Measurements from ENCODE around the gene PTPRD. TPM values are rescaled to one million over a fixed set of nuclear protein-coding genes. Genes with fewer than 3 reads are reported as not detected.

Gene PTPRD
- polyA plus RNA-seq, 1 donor, result 145 TPM

DNA sequence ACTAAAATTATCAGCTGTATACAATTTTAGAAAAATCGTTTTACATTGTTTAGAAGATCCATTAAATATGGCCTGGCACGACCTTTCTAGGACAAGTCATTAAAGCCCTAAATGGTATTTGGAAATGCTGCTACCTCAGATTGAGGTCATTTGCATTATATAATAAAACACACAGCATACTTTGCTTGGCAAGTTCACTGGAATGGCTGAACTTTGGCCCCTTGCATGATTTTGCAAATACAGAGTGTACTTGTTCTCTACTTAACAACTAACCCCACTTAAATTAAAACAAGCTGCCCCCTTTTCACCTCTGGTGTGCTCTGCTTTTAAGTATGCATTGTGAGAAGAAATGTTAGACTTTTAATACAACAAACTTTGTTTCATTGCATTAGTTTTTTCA, 860.1 kb downstream of the PTPRD start:
- no peak for DNase-seq

DNA sequence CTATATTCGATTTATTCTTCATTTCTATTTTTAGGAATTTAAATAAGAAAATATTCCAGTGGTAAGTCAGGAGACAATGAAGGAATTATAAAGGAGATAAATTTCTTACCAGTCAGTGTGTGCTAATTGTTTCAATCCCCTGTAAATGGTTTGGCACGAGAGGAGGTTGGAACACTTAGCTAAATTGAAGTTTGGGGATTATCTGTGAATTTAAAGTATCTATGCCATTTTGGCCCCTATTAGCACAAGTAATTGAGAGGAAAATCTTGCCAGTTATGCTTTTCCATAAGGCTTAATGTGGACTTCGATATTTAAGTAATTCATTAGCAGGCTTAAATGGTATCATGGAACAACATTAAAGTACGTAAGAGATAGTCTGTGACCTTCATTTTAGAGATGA, 860.8 kb downstream of the PTPRD start:
- DNase-seq, result no peak

DNA sequence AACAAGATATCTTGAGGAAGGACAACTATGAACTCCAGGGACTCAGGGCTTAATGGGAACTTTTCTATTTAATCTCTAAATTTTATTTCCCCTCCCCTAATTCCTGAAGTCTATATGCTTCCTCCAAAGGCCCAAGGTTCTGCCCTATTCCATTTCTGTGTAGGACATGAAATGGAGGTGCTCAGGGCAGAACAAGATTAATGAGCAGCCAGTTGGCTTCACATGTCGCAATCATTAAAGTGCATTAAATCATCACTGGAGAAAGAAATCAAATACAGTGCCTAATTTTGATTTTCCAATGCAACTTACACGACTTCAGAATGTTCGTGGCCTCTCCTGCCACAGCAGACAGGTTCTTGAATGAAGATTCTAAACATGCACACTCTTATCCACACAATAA, 862.1 kb downstream of the PTPRD start:
- no peak for DNase-seq

DNA sequence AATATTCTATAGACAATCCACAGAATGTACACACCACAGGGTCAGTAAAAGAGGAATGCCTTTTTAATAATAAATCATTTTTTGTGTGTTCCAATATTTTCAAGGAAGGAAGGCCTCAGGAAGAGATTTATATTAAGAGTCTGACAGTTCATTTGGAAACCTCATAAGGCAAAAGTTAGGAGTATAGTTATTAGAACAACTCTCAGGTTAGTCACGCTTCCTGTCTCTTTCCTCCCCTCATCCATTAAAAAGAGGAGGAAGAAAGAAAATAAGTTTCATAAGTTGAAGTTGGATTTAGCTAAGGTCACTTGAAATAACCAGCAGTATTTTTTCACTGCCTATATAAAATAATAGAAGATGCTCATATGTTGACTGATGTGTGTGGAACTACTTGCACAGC, 863.2 kb downstream of the PTPRD start:
- DNase-seq, result no peak

DNA sequence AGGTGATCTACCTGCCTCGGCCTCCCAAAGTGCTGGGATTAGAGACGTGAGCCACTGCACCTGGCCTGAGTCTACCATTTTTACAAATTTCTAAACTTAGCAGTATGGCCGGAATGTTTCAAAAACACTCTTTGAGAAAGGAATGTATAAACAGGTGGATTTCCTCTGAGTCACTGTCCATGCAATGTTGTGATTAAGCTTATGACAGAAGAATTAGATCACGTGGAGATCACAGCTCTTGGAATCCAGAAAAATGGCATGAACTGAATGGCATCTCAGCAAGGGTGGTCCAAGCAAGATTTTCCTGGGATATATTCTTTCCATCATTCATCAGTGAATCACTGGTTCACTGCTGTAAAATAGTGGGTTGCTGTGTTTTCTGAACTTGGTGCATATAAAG, 865.0 kb downstream of the PTPRD start:
- DNase-seq, result no peak

DNA sequence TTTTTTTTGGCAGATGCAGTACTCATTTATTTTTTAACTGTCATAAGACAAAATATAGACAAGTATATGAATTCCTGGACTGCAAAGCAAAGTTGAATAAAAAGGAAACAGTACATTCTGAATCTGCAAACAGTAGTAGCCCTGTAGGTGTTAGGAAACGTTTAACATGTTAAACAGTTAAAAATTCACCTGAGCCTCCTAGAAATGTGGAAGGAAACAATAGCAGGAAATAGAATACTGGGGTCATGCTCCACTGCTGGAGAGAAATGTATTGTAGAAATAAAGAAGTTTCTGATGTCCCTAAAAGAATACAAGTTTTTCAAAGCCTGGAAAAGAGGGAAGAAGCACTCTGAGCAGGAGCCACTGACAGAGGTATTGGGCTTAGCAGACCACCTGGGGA, 866.0 kb downstream of the PTPRD start:
- no peak for DNase-seq

DNA sequence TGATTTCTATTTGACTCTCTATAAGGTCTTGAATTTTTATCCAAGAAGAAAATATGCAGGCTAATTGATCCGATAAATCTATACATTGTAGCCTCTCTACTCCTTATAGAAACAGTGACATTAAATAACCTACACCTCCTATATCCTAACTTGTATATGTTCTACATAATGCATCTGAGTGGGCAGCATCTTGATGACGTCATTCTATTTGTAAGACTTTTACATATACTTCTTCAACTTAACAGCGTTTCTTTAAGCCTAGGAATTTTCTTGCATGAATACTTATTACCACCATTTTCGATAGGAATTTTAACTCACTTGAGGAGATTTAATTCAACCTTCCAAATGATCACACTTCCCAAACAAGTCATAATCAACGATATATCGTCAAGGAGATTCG, 869.0 kb downstream of the PTPRD start:
- DNase-seq, result no peak

DNA sequence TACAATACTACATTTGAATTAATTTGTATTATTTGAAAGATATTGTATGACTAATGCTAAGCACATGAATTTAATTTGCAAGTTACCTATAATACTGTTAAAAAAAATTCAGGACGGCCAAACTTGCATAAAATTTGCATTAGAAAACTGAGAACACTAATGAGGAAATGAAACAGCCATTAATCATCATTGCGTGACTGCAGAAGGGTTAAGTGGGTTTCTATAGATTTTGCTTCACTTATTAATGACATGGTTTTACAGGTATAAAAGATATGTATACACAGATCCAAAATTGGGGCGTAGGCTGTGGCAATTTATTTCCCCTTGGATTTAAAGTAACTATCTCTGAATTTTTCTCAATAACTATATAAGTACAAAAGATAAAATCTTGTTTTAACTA, 882.6 kb downstream of the PTPRD start:
- no peak for DNase-seq

DNA sequence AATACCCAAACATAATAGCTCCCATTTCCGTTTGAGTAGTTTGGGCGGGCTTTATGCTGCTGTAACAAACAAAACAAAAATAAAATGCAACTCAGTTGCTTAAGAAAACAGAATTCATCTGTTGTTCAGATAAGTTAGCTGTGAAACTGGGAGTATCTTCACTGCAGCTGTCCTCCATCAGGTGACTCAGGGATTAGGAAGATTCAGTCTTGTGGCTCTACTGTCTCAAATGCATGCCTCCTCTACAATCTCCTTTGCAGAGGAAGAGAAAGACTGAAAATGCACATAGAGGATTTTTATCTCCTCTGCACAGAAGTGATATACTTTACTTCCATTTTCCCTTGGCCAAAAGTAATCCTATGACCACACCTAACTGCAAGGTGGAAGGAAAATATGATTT, 883.7 kb downstream of the PTPRD start:
- no peak for DNase-seq

DNA sequence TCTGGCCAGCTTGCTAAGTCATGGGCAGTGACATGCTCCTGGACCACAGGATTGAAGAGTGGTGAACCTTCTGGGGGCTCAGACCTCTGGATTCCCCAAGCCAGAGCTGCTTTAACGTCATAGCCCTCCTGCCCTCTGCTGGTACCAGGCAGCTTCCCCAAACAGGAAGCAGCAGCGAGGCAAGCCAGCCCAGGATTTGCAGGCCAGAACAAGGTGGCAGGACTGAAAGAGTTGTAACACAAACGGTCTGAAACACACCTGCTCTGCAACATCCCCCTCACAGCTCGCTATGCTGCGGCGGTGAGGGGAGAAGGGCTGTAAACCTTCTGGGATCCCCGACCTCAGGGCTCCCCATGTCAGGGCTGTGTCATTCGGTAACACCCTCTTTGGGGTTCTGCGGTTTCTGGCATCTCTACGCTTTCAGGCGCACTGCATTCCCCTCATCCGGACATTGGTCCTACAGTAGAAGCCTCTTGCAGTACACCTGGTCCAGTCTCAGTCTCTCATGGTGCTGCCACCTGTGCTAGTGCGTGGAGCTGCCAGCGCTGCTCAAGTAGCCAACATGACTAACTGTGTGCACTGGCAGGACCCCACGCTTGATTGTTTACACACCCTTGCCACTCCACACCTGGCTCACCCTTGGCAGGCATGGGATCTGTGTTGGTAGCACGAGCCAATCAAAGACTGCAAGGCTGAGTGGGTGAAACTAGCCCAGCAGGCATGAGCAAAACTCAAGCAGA, 893.3 kb downstream of the PTPRD start:
- no peak for DNase-seq

DNA sequence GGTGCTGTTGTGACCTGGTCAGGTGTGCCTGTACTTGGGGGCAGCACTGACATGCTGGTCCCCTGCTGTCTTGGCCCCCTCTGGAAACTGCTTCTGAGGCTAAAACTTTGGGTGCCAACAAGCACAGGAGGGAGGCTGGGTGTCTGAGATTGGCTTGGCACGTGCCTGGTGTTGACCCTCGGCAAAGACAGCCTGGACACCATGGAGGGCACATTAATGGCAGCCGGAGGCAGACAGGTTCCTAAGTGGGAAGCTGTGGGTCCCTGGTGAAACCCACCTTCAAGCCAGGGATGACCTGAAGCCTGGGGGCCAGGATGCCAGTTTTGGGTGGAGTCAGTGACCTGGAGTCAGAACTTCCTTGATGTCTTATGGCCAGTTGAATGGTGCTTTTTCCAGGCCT, 894.1 kb downstream of the PTPRD start:
- DNase-seq, result no peak

DNA sequence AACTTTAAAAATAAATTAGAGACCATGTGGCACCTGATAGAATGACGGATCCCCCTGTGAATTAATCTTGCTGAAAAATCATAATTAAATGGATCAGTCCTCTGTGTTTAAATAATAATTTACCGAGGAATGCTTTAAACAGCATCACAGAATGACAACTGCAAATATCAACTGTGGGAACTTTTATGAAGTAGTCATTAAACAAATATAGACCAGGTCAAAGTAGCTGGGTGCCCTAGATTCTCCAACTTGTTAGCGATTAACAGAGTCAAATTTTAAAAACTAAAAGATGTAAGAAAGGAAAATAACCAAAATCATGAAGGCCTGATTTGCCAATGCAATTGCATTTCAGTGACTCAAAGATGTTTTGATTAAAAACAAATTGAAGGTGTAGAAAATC, 933.4 kb downstream of the PTPRD start:
- no peak for DNase-seq

DNA sequence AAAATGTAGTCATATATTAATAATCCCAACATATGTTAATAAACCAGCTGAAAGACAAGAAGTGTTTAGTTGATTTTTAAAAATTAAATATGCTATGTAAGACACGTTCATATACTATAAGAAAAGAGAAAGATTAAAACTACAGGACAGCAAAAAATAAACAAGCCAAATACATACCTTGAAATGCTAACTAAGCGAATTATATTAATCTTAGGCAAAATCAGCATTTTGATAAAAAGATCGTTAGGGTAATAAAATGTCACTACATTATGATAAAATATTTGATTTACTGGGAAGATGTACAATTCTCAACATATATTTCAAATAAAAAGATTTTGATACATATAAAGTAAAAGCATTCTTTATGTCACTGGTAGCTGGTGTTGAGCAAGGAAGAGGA, 938.3 kb downstream of the PTPRD start:
- DNase-seq, result no peak

DNA sequence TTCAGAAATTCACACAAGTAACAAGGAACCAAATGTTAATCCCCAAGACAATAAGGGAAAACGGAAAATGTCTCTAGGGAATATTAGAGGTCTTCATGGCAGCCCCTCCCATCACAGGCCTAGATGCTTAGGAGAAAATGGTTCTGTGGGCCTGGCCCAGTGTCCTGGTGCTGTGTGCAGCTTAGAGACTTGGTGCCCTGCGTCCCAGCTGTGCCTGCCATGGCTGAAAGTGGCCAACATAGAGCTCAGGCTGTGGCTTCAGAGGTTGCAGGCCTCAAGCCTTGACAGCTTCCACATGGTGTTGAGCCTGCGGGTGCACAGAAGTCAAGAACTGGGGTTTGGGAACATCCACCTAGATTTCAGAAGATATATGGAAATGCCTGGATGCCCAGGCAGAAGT, 942.3 kb downstream of the PTPRD start:
- DNase-seq, result no peak

DNA sequence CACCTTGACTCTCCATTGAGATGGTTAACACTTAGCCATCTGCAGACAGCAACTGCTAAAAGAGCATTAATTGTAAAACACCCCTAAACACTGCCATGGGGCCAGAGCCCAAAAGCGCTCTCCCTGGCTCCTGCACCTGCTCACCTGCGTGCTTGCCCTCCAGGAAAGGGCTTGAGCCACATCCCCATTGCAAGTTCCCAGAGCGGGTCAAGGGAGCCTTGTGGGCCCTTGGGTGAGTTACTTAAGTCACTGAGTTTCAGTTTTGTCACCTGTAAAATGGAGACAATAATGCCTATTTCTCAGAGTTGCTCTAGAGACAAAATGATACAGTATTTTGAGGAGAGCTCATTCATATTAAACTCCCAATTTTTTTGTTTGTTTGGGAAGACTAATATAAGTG, 967.8 kb downstream of the PTPRD start:
- DNase-seq, result no peak

DNA sequence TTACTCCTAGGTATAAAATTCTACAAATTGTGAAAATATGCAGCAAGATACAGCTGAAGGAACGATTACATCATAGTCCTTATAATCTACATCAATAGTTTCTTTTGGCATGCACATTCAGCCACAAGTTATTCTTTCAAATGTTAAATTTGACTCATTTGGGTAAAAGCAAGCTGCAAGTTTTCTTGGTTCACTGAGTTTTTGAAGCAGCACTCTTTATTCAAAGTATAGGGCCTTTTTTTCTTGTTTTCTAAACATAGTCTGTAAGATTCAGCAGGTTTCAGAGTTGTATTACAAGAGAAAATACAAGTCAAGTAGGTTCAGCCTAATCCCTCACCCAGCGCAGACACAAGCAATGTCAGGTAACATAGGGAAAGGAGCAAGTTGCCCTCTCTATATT, 981.5 kb downstream of the PTPRD start:
- no peak for DNase-seq

DNA sequence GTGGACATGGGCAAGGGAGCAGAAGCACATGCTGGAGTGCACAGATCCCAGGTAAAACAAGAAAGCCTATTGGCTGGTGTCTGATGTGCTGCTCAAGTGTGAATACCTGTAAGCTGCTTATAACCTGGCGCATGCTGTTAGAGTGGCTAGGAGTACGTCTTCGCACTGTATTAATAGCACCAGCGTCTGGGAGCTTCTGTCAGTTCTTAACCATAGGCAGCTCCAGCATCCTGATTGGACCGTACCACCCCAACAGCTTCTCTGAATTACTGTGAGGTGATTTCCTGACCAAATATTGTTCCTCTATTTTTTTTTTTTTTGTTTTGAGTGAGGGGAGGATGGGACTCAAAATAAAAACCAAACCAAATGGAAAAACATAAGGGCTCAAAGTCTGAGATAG, 987.6 kb downstream of the PTPRD start:
- DNase-seq, result no peak

DNA sequence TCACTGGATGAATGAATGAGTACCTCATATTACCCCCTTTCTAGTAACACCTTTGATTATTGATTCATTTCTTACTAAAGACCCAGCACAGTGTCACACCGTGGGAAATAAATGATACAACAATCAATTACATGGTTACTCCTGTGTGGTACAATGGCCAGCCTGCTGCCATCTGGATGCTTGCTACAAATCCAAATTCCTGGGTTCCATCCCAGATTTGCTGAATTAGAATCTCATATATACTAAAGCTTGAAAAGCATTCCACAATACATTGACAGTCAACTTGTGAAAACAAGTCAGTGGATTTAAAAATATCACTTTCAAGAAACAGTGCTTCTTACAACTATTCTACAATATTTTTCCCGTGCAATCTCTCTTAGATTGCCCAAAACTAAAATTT, 989.3 kb downstream of the PTPRD start:
- no peak for DNase-seq

DNA sequence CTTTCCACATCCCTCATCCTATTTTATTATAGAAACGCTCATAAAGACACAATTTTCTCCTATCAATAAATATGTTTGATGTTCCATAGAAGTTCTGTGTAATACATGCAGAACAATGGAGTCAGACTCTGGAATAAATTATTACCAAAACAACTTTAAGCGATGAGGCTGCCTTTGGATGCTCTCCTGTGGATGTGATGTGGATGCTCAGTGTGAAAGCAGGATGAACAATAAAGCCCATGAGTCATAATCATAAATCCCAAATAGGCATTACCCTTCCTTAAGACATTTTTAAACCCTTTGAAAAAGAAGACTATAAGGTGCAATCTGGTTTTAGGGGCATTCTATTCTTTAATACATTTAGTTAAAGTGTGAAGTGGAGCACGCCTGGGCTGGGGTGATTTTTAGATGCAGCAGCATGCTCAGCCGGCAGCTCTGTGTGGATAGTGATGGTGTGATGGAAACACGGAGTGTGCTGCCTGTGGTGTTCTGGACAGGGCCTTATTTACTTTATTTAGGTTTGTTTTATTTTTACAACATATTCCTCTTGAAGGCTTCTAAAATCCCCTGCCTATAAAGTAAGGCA, 991.4 kb downstream of the PTPRD start:
- no peak for DNase-seq

DNA sequence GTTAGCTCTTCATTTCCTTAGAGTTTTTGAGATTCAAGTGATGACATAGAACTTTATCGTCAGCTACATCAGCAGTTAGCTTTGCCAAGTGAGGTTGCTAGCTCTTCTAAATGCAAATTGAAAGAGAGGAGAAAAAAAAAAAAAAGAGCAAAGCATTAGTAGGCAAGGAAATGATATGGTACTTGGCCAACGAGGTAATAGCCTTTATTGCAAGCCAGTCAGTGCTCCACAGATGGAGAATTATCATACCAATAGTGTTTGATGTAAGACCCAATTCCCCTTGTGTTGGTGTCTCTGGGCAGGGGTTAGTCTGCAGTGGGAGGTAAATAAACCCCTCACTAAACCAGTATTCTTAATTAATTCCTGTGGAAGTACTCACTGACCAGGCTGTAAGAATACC, 992.1 kb downstream of the PTPRD start:
- no peak for DNase-seq

DNA sequence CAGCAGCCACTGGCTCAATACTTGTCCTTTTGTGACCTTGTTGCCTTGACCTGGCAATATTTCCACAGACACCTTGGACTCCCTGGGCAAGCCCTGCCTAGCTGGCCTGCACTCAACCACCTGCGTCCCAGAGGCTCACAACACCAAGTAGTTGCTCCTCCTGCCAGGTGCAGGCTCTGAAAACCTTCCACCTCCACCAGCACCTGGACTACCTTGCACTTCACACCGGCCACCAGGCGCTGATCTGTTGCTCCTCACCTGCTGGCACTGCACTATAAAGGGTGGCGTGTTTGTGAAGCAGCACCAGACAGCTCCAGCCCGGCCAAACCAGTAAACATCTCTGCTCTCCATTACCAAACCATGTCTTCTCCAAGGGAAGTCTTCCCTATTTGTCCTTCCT, 997.7 kb downstream of the PTPRD start:
- DNase-seq, result no peak

DNA sequence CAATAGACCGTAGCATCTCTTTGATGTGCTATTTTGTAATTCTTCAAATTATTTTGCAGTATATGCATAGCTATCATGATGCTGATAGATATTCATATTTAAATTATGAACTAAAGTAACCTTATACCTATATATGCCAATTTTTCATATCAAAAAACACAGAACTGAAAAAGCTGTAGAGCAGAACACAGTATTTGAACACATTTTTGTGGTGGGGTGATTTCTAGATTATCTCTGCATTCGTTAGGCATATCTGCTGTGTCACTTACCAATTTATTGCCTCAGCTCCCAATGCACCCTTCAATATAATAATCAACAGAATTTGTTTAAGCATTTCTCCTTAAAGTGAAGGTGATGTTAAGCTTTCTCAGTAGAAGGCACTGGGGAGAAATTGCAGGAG, 998.2 kb downstream of the PTPRD start:
- no peak for DNase-seq

DNA sequence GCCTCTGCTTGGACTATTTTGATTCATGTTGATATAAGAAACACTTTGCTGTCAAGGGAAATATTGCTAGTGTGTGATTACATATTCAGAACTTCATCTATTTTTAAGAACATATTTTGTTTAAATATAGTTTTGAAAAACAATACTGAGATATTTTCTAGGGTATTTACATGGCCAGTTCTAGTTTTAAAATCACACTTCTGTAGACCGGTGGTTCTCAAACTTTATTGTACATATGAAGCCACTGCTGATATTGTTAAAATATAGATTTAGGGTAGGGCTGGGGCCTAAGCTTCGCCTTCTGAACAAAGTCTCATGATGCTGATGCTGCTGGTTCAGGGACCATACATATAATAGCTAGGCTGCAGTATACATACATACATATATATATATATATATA, 1000.0 kb downstream of the PTPRD start:
- DNase-seq, result no peak

DNA sequence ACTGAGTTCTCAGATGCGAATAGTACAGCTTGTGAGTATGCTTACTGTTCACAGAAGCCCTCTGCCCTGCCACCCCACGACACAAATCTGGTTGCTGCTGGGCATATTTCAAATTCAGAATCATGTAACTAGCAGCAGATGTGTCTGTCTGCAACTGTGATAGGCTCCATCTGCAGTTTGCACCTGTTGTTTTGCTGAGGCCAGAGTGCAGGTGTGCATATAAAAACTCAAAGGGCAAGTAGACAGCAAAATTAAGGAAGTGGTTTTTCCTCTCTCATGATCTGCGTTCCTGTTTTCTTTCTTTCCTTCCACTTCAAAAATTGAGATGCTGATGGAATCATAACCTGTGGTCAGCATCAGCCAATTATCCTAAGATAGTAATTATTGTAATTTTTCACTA, 1000.5 kb downstream of the PTPRD start:
- DNase-seq, result no peak

DNA sequence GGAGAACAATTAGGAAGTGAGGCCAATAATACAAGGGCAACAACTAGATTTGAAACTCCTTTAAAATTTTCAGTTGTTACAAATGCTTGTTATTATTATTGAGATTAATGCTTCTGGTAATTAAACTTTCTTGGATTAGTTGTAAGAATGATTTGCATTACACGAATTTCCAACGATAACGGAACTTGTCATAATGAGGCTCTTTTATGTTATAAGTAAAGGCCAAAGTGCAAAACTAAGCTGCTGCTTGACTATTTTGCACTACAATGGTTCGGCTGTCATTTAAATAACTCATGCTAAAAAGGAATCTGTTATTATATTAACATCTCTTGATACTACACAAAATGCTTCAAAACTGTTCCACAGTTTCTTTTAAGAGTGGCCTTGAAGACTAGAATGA, 1007.1 kb downstream of the PTPRD start:
- no peak for DNase-seq

All from left kidney (tissue), 2 donors.